Right lobe of liver (tissue), 4 donors: ENCODE measurements around the gene MS4A15.

Experiments
- POLR2A ChIP-seq: fragments of 450-650 bp; IDR thresholded peaks from one replicate; pipeline ENCODE4 v1.6.1; 2017; ENCODE audit warnings: antibody characterized with exemption, mild to moderate bottlenecking
- TF ChIP-seq, protein P1 (sequence below), 4 donors: fragments of 200-600 bp in 3 of 4; fragments of 450-650 bp in 1 of 4; IDR thresholded peaks; one replicate each; pipeline versions ENCODE4 v1.5.1 to v1.8.0; 2016 to 2022; ENCODE audit warnings: antibody characterized with exemption in 4 of 4, mild to moderate bottlenecking in 2 of 4
- donor health status: DM: no; HTN: no; CAD: no.
- donor health status: DM: no; HTN: no; CAD: no.
- donor health status: DM: no; HTN: yes; CAD: no.

DNA sequence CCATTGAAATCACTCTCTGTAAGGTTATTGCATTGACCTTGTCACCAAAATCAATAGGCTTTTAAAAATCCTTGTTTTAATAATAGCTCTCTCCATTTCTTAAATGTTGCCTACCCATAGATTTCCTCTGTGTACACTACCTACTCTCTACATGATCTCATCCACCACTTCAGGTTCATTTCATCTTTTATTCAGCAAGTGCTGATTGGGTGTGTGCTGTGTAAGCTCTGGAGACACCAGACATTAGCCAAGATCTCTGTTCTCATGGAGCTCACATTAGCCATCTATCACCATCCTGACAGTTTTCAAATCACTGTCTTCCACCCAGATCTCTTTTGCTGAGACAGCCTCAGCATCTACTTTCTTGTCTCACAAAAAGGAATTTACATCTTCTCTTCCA, 24.1 kb downstream of the MS4A15 start:
- TF ChIP-seq, protein P1, sequence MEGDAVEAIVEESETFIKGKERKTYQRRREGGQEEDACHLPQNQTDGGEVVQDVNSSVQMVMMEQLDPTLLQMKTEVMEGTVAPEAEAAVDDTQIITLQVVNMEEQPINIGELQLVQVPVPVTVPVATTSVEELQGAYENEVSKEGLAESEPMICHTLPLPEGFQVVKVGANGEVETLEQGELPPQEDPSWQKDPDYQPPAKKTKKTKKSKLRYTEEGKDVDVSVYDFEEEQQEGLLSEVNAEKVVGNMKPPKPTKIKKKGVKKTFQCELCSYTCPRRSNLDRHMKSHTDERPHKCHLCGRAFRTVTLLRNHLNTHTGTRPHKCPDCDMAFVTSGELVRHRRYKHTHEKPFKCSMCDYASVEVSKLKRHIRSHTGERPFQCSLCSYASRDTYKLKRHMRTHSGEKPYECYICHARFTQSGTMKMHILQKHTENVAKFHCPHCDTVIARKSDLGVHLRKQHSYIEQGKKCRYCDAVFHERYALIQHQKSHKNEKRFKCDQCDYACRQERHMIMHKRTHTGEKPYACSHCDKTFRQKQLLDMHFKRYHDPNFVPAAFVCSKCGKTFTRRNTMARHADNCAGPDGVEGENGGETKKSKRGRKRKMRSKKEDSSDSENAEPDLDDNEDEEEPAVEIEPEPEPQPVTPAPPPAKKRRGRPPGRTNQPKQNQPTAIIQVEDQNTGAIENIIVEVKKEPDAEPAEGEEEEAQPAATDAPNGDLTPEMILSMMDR (IDR thresholded peaks at IDR 0.05): no peak
- no peak for TF ChIP-seq POLR2A
